GM21447 (cell line): ENCODE data around the gene VPS8.

Experiments
- ATAC-seq: cut with Tn5 transposase; IDR thresholded peaks from one replicate; pipeline ENCODE4 v1.9.1; 2021; ENCODE audit not compliant: unreplicated experiment

VPS8 gene

GRCh38 chr3:185084901-185085300, 272.9 kb downstream of the VPS8 start:
- ATAC-seq: no peak

- ATAC-seq: no peak
These were observed 275.5 kb downstream of the VPS8 start for GRCh38 chr3:185087419-185087818.

- no peak for ATAC-seq
These were observed 277.4 kb downstream of the VPS8 start for GRCh38 chr3:185089343-185089742.

GRCh38 chr3:185089751-185090150, 277.8 kb downstream of the VPS8 start:
- no peak for ATAC-seq

GRCh38 chr3:185090811-185091210, 278.8 kb downstream of the VPS8 start:
- no peak for ATAC-seq

GRCh38 chr3:185093116-185093515, 281.1 kb downstream of the VPS8 start:
- no peak for ATAC-seq

- ATAC-seq: no peak
These were observed 282.7 kb downstream of the VPS8 start for GRCh38 chr3:185094697-185095096.
